K562 (cell line): ENCODE data around the gene PTH1R. TPM values are rescaled to one million over a fixed set of nuclear protein-coding genes. Genes with fewer than 3 reads are reported as not detected.

Experiments
- ATAC-seq: fragments of 200-7000 bp; cut with Tn5 transposase; 3 replicates; pipeline ENCODE4 v1.9.1; 2020; ENCODE audit warnings: moderate library complexity
- BruUV-seq: library from RNA; stranded (reverse); fragments of 400-500 nt; replicated peaks from 2 replicates; lab custom pipeline; 2021; lab: Mats Ljungman, UMichigan
- CTCF ChIA-PET: fragments of 300-600 bp; formaldehyde crosslinking; extraction: SDS; loops from one replicate; lab custom pipeline; 2021; ENCODE audit warnings: low intra/inter-chr PET ratio; lab: Yijun Ruan, JAX
- POLR2A ChIA-PET: fragments of 300-600, 350-650 bp; sonication (Branson Sonifier 250); formaldehyde crosslinking; extraction: SDS; loops from one replicate; lab custom pipeline; 2021; ENCODE audit warnings: antibody characterized with exemption, inconsistent platforms; lab: Yijun Ruan, JAX
- DNase-seq, 4 experiments: peaks; one replicate each; pipeline versions ENCODE4 v3.0.0 to v3.0.0-alpha.2; 2011 to 2018; ENCODE audit warnings: low spot score in 3 of 4, mixed read lengths in 3 of 4; ENCODE audit errors: extremely low read depth in 1 of 4
- FAIRE-seq: peaks from 2 replicates; lab custom pipeline; 2011; peaks lifted over from hg19 to GRCh38; lab: Jason Lieb, UNC
- H2AFZ ChIP-seq: 2 replicates; pipeline ENCODE4 v1.6.0; 2011; ENCODE audit warnings: low read depth, low read length, control low read depth, inconsistent platforms
- H3K27ac ChIP-seq: fragments of 200-600 bp; 3 replicates; pipeline ENCODE4 v1.8.0; 2011; ENCODE audit warnings: low read depth, mild to moderate bottlenecking, control low read depth, inconsistent platforms, low read length, moderate library complexity, mixed read lengths; ENCODE audit errors: extremely low read depth
- H3K27me3 ChIP-seq, 2 experiments: fragments of 300-600 bp in 1 of 2; 2 replicates in 1 of 2; 3 replicates in 1 of 2; pipeline versions ENCODE4 v1.6.0 to v1.8.0; 2011; ENCODE audit warnings: inconsistent platforms in 2 of 2, low read length in 2 of 2, mild to moderate bottlenecking in 1 of 2, mixed read lengths in 1 of 2, moderate library complexity in 1 of 2; ENCODE audit not compliant: control insufficient read depth in 2 of 2, insufficient read depth in 2 of 2
- H3K36me3 ChIP-seq: fragments of 300-600 bp; 3 replicates; pipeline ENCODE4 v1.8.0; 2011; ENCODE audit warnings: mild to moderate bottlenecking, low read length, inconsistent platforms; ENCODE audit not compliant: control insufficient read depth, insufficient read depth
- H3K4me1 ChIP-seq, 2 experiments: fragments of 200-600 bp in 1 of 2; replicated peaks in 1 of 2; 2 replicates in 1 of 2; 3 replicates in 1 of 2; pipeline versions ENCODE4 v1.5.1 to v1.8.0; 2011; ENCODE audit warnings: inconsistent platforms in 2 of 2, low read length in 2 of 2, mild to moderate bottlenecking in 1 of 2, mixed read lengths in 1 of 2, moderate library complexity in 1 of 2; ENCODE audit not compliant: control insufficient read depth in 2 of 2, insufficient read depth in 2 of 2
- H3K4me2 ChIP-seq: 2 replicates; pipeline ENCODE4 v1.6.1; 2011; ENCODE audit warnings: low read length, control low read depth, inconsistent platforms, mixed read lengths; ENCODE audit not compliant: insufficient read depth
- H3K4me3 ChIP-seq: fragments of 200-600 bp; sonication (generic), shearing (Covaris generic); 2 replicates; pipeline ENCODE4 v1.5.1; 2016; ENCODE audit warnings: control low read depth, inconsistent platforms
- H3K79me2 ChIP-seq: fragments of 200-600 bp; 3 replicates; pipeline ENCODE4 v1.8.0; 2011; ENCODE audit warnings: low read length, inconsistent platforms; ENCODE audit not compliant: control insufficient read depth, insufficient read depth
- H3K9ac ChIP-seq, 2 experiments: 2 replicates each; pipeline versions ENCODE4 v1.6.0 to v1.6.1; 2011; ENCODE audit warnings: low read depth in 2 of 2, low read length in 2 of 2, control low read depth in 1 of 2, inconsistent platforms in 1 of 2, mild to moderate bottlenecking in 1 of 2, mixed read lengths in 1 of 2; ENCODE audit not compliant: insufficient read depth in 1 of 2
- H3K9me1 ChIP-seq: one replicate; pipeline ENCODE4 v1.6.0; 2011; ENCODE audit warnings: inconsistent platforms, mild to moderate bottlenecking, low read length, moderate library complexity; ENCODE audit not compliant: control insufficient read depth, insufficient read depth
- H3K9me3 ChIP-seq: replicated peaks from 2 replicates; pipeline ENCODE4 v1.5.1; 2011; ENCODE audit warnings: low read depth, low read length, inconsistent platforms; ENCODE audit not compliant: control insufficient read depth, insufficient read depth
- H4K20me1 ChIP-seq: replicated peaks from 2 replicates; pipeline ENCODE4 v1.6.1; 2011; ENCODE audit warnings: low read length, inconsistent platforms, mixed read lengths; ENCODE audit not compliant: control insufficient read depth, insufficient read depth
- ZFP30 ChIP-seq: fragments of 250-450 bp; sonication (Bioruptor Pico); IDR thresholded peaks from 2 replicates; pipeline ENCODE4 v1.8.0; 2022; ENCODE audit warnings: moderate library complexity, mild to moderate bottlenecking, inconsistent platforms, borderline replicate concordance
- WGBS: fragments of 100-300 bp; shearing (Covaris generic); methylation state at CpG from one replicate; pipeline ENCODE4 v1.1.6; 2016; ENCODE audit warnings: low coverage, mixed read lengths; ENCODE audit not compliant: insufficient coverage; ENCODE audit errors: missing lambda C conversion rate; 5-methylcytosine and 5-hydroxymethylcytosine counted together
- in situ Hi-C: fragments of 300-500 bp; cut with MboI; formaldehyde crosslinking; loops from 4 replicates; pipeline ENCODE4 v1.15.0; 2018; ENCODE audit warnings: inconsistent platforms, mixed read lengths
- intact Hi-C: fragments of 100-400 bp; cut with micrococcal nuclease; formaldehyde crosslinking; loops from 2 replicates; pipeline ENCODE4 v1.14.2; 2022
- polyA plus RNA-seq, 8 experiments: library from polyadenylated mRNA; depleted of rRNA in 4 of 8; stranded (reverse) in 5 of 8; unstranded in 3 of 8; fragments of >200 nt; fragmentation: Nextera tagmentation in 2 of 8; fragmentation: Illumina TruSeq in 1 of 8; extraction: Ambion mirVana in 2 of 8; extraction: Trizol in 1 of 8; gene quantifications; 2 replicates each; pipeline versions ENCODE4 v1.2.1 to v1.2.3, GENCODE V29; 2011 to 2014; ENCODE audit warnings: inconsistent platforms in 1 of 8, missing spikeins in 1 of 8
- total RNA-seq, 7 experiments: library from RNA; depleted of rRNA in 6 of 7; stranded (reverse); fragments of >200 nt in 6 of 7; fragmentation: Illumina TruSeq in 2 of 7; extraction: Trizol in 2 of 7; gene quantifications; 2 replicates each; pipeline versions ENCODE4 v1.2.1 to v1.2.3, GENCODE V29; 2011 to 2021; ENCODE audit warnings: low replicate concordance in 1 of 7
- TF ChIP-seq, protein P1 (sequence below): fragments of 250-450 bp; sonication (Bioruptor Pico); IDR thresholded peaks from 2 replicates; pipeline ENCODE4 v1.4.0; 2020; ENCODE audit warnings: borderline replicate concordance

The PTH1R gene
- total and polyA plus RNA-seq, 9 of the 15 experiments (the other 6 are each of a cell fraction or from before 2014, with no cell fraction given): not detected

DNA sequence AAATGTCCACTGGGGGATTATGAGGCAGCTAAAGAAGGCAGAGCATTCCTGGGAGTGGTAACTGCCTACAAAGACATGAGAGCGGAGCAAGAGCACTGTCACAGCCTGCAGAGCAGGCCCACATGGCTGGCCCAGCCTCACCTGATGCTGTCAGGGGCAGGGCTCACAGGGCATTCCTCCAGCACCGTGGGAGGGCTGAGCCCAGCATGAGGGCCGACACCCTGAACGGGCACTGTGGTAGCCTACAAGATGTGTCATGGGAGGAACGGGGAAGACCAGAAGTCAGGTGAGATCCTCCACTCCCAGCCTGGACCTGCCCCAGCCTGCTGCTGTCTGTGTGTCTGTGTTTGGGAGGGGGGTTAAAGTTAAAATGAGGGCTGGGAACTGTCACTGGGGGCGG lies 68.9 kb downstream of the PTH1R start:
- Histone ChIP-seq H2AFZ (no peak overlapping the region), H3K36me3 (peaks cover 67% of the 10 kb centered on the region), H3K9me3 (no peaks in the 10 kb centered on the region), H3K9me1 (peaks cover 44% of the 10 kb centered on the region), H3K4me2 (no peak overlapping the region), H3K4me1 (peaks cover 49 to 69% of the 10 kb centered on the region in 2 experiments), H4K20me1 (peaks cover 82% of the 10 kb centered on the region), H3K79me2 (peaks cover 100% of the 10 kb centered on the region), H3K9ac (peak overlapping the region; percentile 23 to 75; a peak in 2 of 4 replicates), H3K4me3 (no peak overlapping the region), H3K27ac (peak overlapping the region; percentile 61; the same call in 2 of the 3 replicates), H3K27me3 (no peaks in the 10 kb centered on the region)
- ChIA-PET POLR2A (interaction anchor here (0.9 to 4.0 kb wide), 7 partner anchors 9 to 65 kb away, joined by 3 to 14 read pairs (median 5); no protein-coding TSS in a partner anchor), CTCF (no interaction called here)
- ATAC-seq (no peak), FAIRE-seq (no peak), DNase-seq (no peak)
- intact Hi-C loops (no loop called here), in situ Hi-C loops (no loop called here)
- BruUV-seq: no TSS peak
- TF ChIP-seq, protein P1, sequence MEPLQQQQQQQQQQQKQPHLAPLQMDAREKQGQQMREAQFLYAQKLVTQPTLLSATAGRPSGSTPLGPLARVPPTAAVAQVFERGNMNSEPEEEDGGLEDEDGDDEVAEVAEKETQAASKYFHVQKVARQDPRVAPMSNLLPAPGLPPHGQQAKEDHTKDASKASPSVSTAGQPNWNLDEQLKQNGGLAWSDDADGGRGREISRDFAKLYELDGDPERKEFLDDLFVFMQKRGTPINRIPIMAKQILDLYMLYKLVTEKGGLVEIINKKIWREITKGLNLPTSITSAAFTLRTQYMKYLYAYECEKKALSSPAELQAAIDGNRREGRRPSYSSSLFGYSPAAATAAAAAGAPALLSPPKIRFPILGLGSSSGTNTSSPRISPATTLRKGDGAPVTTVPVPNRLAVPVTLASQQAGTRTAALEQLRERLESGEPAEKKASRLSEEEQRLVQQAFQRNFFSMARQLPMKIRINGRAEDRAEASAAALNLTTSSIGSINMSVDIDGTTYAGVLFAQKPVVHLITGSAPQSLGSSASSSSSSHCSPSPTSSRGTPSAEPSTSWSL (CRISPR knock-in tag): 0 out of 2 replicates have a peak, but pooled peaks have one; percentile 69
- no peak for TF ChIP-seq ZFP30
- WGBS: 60% methylated on average over 6 of the region's 6 CpGs
